Smooth muscle cell of the coronary artery (primary cell): ENCODE data around the gene PLS3. TPM values are rescaled to one million over a fixed set of nuclear protein-coding genes. Genes with fewer than 3 reads are reported as not detected.

ENCODE experiments used
- total RNA-seq: library from RNA; depleted of rRNA; stranded (reverse); fragments of >200 nt; gene quantifications from 2 replicates; pipeline ENCODE4 v1.2.3, GENCODE V29; 2014; ENCODE audit warnings: low replicate concordance

PLS3 gene, protein sequence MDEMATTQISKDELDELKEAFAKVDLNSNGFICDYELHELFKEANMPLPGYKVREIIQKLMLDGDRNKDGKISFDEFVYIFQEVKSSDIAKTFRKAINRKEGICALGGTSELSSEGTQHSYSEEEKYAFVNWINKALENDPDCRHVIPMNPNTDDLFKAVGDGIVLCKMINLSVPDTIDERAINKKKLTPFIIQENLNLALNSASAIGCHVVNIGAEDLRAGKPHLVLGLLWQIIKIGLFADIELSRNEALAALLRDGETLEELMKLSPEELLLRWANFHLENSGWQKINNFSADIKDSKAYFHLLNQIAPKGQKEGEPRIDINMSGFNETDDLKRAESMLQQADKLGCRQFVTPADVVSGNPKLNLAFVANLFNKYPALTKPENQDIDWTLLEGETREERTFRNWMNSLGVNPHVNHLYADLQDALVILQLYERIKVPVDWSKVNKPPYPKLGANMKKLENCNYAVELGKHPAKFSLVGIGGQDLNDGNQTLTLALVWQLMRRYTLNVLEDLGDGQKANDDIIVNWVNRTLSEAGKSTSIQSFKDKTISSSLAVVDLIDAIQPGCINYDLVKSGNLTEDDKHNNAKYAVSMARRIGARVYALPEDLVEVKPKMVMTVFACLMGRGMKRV
- total RNA-seq, result 295 and 511 TPM in 2 replicates

DNA sequence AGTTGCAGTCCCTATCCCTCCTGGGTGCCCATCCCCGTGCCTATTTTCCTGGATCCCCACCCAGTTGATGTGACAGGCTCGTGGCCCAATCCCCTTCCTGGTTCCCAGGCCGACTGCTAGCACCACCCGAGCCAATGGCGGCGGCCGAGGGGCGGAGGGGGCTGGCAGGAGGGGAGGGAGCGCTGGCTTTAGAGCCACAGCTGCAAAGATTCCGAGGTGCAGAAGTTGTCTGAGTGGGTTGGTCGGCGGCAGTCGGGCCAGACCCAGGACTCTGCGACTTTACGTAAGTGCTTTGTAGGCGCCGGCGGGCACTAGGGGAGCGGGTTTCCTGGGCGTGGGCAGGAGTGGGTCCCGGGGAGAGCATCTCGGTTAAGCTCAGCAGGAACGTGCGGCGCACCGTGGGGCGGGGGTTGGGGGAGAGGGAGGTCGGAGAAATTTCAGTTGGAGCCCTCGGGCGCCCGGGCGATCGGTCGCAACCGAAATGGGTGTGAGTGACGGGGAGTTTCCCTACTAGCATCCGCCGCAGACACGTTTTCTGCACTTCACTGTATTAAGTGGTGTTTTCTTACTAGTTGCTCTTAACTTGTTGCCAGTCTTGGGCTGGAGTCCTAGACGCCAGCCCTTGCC is at the start of gene PLS3:
Gene PLS3, plus strand, starts transcription at position 197 of the 627 bp plus-strand sequence. CDS start 49,077 bp downstream, outside the sequence.

